Loucy (cell line): ENCODE data around the gene USP8.

Experiments used
- H2AFZ ChIP-seq: fragments of 200-600 bp; sonication (generic); 2 replicates; pipeline ENCODE4 v1.6.0; 2016; ENCODE audit warnings: antibody characterized with exemption, mild to moderate bottlenecking, low read length, moderate library complexity
- H3F3A ChIP-seq: fragments of 200-600 bp; 2 replicates; pipeline ENCODE4 v1.6.0; 2016; ENCODE audit warnings: antibody characterized with exemption, low read depth, mild to moderate bottlenecking
- H3K27me3 ChIP-seq: fragments of 200-600 bp; sonication (generic); 2 replicates; pipeline ENCODE4 v1.6.1; 2014; ENCODE audit warnings: low read length, mild to moderate bottlenecking; ENCODE audit not compliant: insufficient read depth, poor library complexity, severe bottlenecking
- H3K36me3 ChIP-seq: fragments of 200-600 bp; sonication (generic); 2 replicates; pipeline ENCODE4 v1.6.1; 2016; ENCODE audit warnings: low read length; ENCODE audit not compliant: insufficient read depth
- H3K4me1 ChIP-seq: fragments of 200-600 bp; sonication (generic); 2 replicates; pipeline ENCODE4 v1.5.1; 2014; ENCODE audit warnings: low read length, mild to moderate bottlenecking; ENCODE audit not compliant: insufficient read depth, poor library complexity, severe bottlenecking
- H3K4me2 ChIP-seq: fragments of 200-600 bp; sonication (generic); 2 replicates; pipeline ENCODE4 v1.6.0; 2014; ENCODE audit warnings: antibody characterized with exemption, low read length, low read depth, mild to moderate bottlenecking; ENCODE audit not compliant: poor library complexity, severe bottlenecking
- H3K4me3 ChIP-seq: fragments of 200-600 bp; sonication (generic); 2 replicates; pipeline ENCODE4 v1.5.1; 2014; ENCODE audit warnings: low read length, mild to moderate bottlenecking, mixed read lengths; ENCODE audit not compliant: poor library complexity, severe bottlenecking
- H3K79me2 ChIP-seq: fragments of 200-600 bp; sonication (generic); 2 replicates; pipeline ENCODE4 v1.6.1; 2014; ENCODE audit warnings: low read length; ENCODE audit not compliant: insufficient read depth
- H3K9ac ChIP-seq: fragments of 200-600 bp; sonication (generic); 2 replicates; pipeline ENCODE4 v1.6.0; 2014; ENCODE audit warnings: mild to moderate bottlenecking, low read depth, low read length, moderate library complexity; ENCODE audit not compliant: poor library complexity, severe bottlenecking
- H3K9me2 ChIP-seq: fragments of 200-600 bp; sonication (generic); replicated peaks from 2 replicates; pipeline ENCODE4 v1.6.1; 2016; ENCODE audit warnings: low read depth, low read length, mixed read lengths
- H3K9me3 ChIP-seq: fragments of 200-600 bp; sonication (generic); 2 replicates; pipeline ENCODE4 v1.6.1; 2014; ENCODE audit warnings: mild to moderate bottlenecking, antibody characterized with exemption, low read length, low read depth; ENCODE audit not compliant: insufficient read depth
- H4K20me1 ChIP-seq: fragments of 200-600 bp; sonication (generic); 2 replicates; pipeline ENCODE4 v1.6.0; 2014; ENCODE audit warnings: antibody characterized with exemption, low read length, mild to moderate bottlenecking; ENCODE audit not compliant: insufficient read depth, poor library complexity, severe bottlenecking
- CTCF ChIP-seq: fragments of 200-600 bp; sonication (generic); conservative IDR thresholded peaks from 2 replicates; pipeline ENCODE4 v1.5.1; 2014; ENCODE audit warnings: mild to moderate bottlenecking, antibody characterized with exemption, low read length
- EZH2phosphoT487 ChIP-seq: fragments of 200-600 bp; IDR thresholded peaks from 2 replicates; pipeline ENCODE4 v1.6.1; 2018; ENCODE audit warnings: antibody characterized with exemption, mild to moderate bottlenecking, moderate library complexity, borderline replicate concordance

USP8 gene

GRCh38 chr15:50496692-50497091 lies 72.5 kb downstream of the USP8 start:
- peaks cover 12% of the 10 kb centered on the region for H3K4me1 ChIP-seq
- H2AFZ ChIP-seq, result no peak overlapping the region
- H3K9me2 ChIP-seq, result no peaks in the 10 kb centered on the region
- no peaks in the 10 kb centered on the region for H3K9me3 ChIP-seq
- H3K4me2 ChIP-seq, result no peak overlapping the region
- peaks cover 86% of the 10 kb centered on the region for H3K36me3 ChIP-seq
- no peak overlapping the region for H3K9ac ChIP-seq
- H4K20me1 ChIP-seq, result no peaks in the 10 kb centered on the region
- 0 out of 2 replicates have a peak, but pooled peaks cover 3% of the 10 kb centered on the region for H3F3A ChIP-seq
- H3K4me3 ChIP-seq, result no peak overlapping the region
- H3K79me2 ChIP-seq, result no peaks in the 10 kb centered on the region
- TF ChIP-seq EZH2phosphoT487 (no peak), CTCF (no peak)
- H3K27me3 ChIP-seq, result no peaks in the 10 kb centered on the region

- Histone ChIP-seq H4K20me1 (no peaks in the 10 kb centered on the region), H3K9ac (no peak overlapping the region), H3F3A (0 out of 2 replicates have a peak, but pooled peaks cover 3% of the 10 kb centered on the region), H3K9me3 (no peaks in the 10 kb centered on the region), H3K36me3 (peaks cover 51% of the 10 kb centered on the region), H3K9me2 (no peaks in the 10 kb centered on the region), H3K4me1 (peaks cover 24% of the 10 kb centered on the region), H3K27me3 (no peaks in the 10 kb centered on the region), H3K79me2 (no peaks in the 10 kb centered on the region), H3K4me3 (no peak overlapping the region), H3K4me2 (peak overlapping the region; percentile 4), H2AFZ (no peak overlapping the region)
- TF ChIP-seq CTCF (no peak), EZH2phosphoT487 (no peak)
These were observed 76.1 kb downstream of the USP8 start for GRCh38 chr15:50500352-50500751.

- Histone ChIP-seq H3F3A (0 out of 2 replicates have a peak, but pooled peaks cover 3% of the 10 kb centered on the region), H3K9ac (no peak overlapping the region), H4K20me1 (no peaks in the 10 kb centered on the region), H3K36me3 (peaks cover 40% of the 10 kb centered on the region), H3K27me3 (no peaks in the 10 kb centered on the region), H3K9me2 (no peaks in the 10 kb centered on the region), H3K9me3 (no peaks in the 10 kb centered on the region), H3K4me2 (no peak overlapping the region), H3K79me2 (no peaks in the 10 kb centered on the region), H3K4me3 (no peak overlapping the region), H2AFZ (no peak overlapping the region), H3K4me1 (peaks cover 27% of the 10 kb centered on the region)
- TF ChIP-seq EZH2phosphoT487 (no peak), CTCF (no peak)
These were observed 77.6 kb downstream of the USP8 start for GRCh38 chr15:50501815-50502214.
